Liver (tissue), 9 donors: ENCODE results near the gene MAN2B2. TPM values are rescaled to one million over a fixed set of nuclear protein-coding genes. Genes with fewer than 3 reads are reported as not detected.

Experiments
- DNase-seq: peaks from one replicate; pipeline ENCODE4 v3.0.0-alpha.2; 2017; ENCODE audit warnings: low spot score
- H3K27ac ChIP-seq, 2 donors: one replicate each; pipeline ENCODE4 v1.7.0; 2013; ENCODE audit warnings: inconsistent platforms in 2 of 2, low read length in 2 of 2, control low read depth in 1 of 2, low read depth in 1 of 2, mild to moderate bottlenecking in 1 of 2
- H3K27me3 ChIP-seq, 4 donors: one replicate each; pipeline versions ENCODE4 v1.6.1 to v1.7.0; 2013; ENCODE audit warnings: low read length in 3 of 4, inconsistent platforms in 1 of 4, mild to moderate bottlenecking in 1 of 4, moderate library complexity in 1 of 4; ENCODE audit not compliant: control insufficient read depth in 4 of 4, insufficient read depth in 4 of 4
- H3K36me3 ChIP-seq, 4 donors: one replicate each; pipeline versions ENCODE4 v1.6.1 to v1.7.0; 2013; ENCODE audit warnings: low read length in 3 of 4, mild to moderate bottlenecking in 3 of 4, low read depth in 1 of 4, moderate library complexity in 1 of 4; ENCODE audit not compliant: control insufficient read depth in 4 of 4, insufficient read depth in 3 of 4
- H3K4me1 ChIP-seq, 4 donors: one replicate each; pipeline versions ENCODE4 v1.6.1 to v1.7.0; 2013; ENCODE audit warnings: low read length in 3 of 4, mild to moderate bottlenecking in 3 of 4, moderate library complexity in 1 of 4; ENCODE audit not compliant: control insufficient read depth in 4 of 4, insufficient read depth in 4 of 4
- H3K4me3 ChIP-seq, 3 donors: one replicate each; pipeline versions ENCODE4 v1.6.1 to v1.7.0; 2013; ENCODE audit warnings: low read length in 3 of 3, control low read depth in 1 of 3, low read depth in 1 of 3, mild to moderate bottlenecking in 1 of 3
- H3K9ac ChIP-seq, 2 donors: one replicate each; pipeline ENCODE4 v1.7.0; 2013; ENCODE audit warnings: low read length in 2 of 2, mild to moderate bottlenecking in 2 of 2, moderate library complexity in 2 of 2, control low read depth in 1 of 2, low read depth in 1 of 2
- H3K9me3 ChIP-seq, 4 donors: one replicate each; pipeline versions ENCODE4 v1.6.1 to v1.7.0; 2013; ENCODE audit warnings: low read length in 3 of 4; ENCODE audit not compliant: control insufficient read depth in 4 of 4
- EGR1 ChIP-seq, 2 donors: IDR thresholded peaks; 2 replicates each; pipeline ENCODE4 v1.6.1; 2016 to 2018; ENCODE audit warnings: antibody characterized with exemption in 2 of 2, low read depth in 2 of 2
- FOXA1 ChIP-seq: IDR thresholded peaks from 2 replicates; pipeline ENCODE4 v1.6.1; 2016; ENCODE audit warnings: antibody characterized with exemption
- FOXA2 ChIP-seq: IDR thresholded peaks from 2 replicates; pipeline ENCODE4 v1.6.1; 2016; ENCODE audit warnings: antibody characterized with exemption
- HNF4A ChIP-seq, 2 donors: conservative IDR thresholded peaks; 2 replicates each; pipeline ENCODE4 v1.6.1; 2016; ENCODE audit warnings: antibody characterized with exemption in 2 of 2, mild to moderate bottlenecking in 2 of 2
- HNF4G ChIP-seq: IDR thresholded peaks from 2 replicates; pipeline ENCODE4 v1.6.1; 2016; ENCODE audit warnings: antibody characterized with exemption
- RAD21 ChIP-seq, 2 donors: IDR thresholded peaks; 2 replicates each; pipeline ENCODE4 v1.6.1; 2016; ENCODE audit warnings: antibody characterized with exemption in 2 of 2, mild to moderate bottlenecking in 2 of 2
- SP1 ChIP-seq: IDR thresholded peaks from 2 replicates; pipeline ENCODE4 v1.6.1; 2018; ENCODE audit warnings: antibody characterized with exemption, mild to moderate bottlenecking
- WGBS: extraction: QIAGEN DNeasy Blood & Tissue Kit; methylation state at CpG from one replicate; pipeline ENCODE4 v1.1.7; 2013; 5-methylcytosine and 5-hydroxymethylcytosine counted together
- polyA plus RNA-seq, 2 donors: library from polyadenylated mRNA; stranded (reverse) in 1 of 2; unstranded in 1 of 2; fragments of 200-250 nt in 1 of 2; fragments of >200 nt in 1 of 2; fragmentation: Nextera tagmentation in 1 of 2; extraction: Ambion mirVana in 1 of 2; gene quantifications; one replicate each; pipeline versions ENCODE4 v1.2.1 to v1.2.3, GENCODE V29; 2013 to 2015
- total RNA-seq, 2 donors: library from RNA; depleted of rRNA; stranded (reverse); fragments of >200 nt; gene quantifications; one replicate each; pipeline ENCODE4 v1.2.3, GENCODE V29; 2014
- TF ChIP-seq, protein P1 (sequence below): IDR thresholded peaks from 2 replicates; pipeline ENCODE4 v1.6.1; 2016; ENCODE audit warnings: antibody characterized with exemption
- TF ChIP-seq, protein P2 (sequence below): IDR thresholded peaks from 2 replicates; pipeline ENCODE4 v1.6.1; 2016; ENCODE audit warnings: antibody characterized with exemption
- TF ChIP-seq, protein P3 (sequence below): IDR thresholded peaks from 2 replicates; pipeline ENCODE4 v1.6.1; 2016; ENCODE audit warnings: antibody characterized with exemption
- donor health status: healthy.
- donor health status: healthy.
- donor health status: healthy.
- donor health status: healthy.
- donor health status: healthy.

The MAN2B2 gene
- total and polyA plus RNA-seq, 4 donors = 14.7 to 29.7 (median 22.5) TPM

DNA sequence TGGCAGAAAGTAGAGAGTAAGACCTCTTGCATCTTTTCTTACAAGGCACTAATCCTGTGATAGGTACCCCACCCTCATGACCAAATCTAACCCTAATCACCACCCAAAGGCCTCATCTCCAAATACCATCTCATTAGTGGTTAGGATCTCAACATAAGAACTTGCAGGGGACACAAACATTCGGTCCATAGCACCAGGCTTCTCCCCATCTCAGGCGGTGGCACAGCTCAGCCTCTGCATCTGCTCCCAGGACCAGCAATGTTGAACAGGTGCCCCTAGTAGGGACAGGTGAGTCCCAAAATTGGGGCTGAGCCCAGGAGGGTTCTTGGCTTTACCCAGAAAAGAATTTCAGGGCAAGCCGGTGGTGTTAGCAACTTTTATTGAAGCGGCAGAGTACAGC, 57.1 kb downstream of the MAN2B2 start:
- Histone ChIP-seq H3K9ac (no peak overlapping the region), H3K9me3 (no peaks in the 10 kb centered on the region), H3K27me3 (no peaks in the 10 kb centered on the region), H3K27ac (no peak overlapping the region), H3K36me3 (no peaks in the 10 kb centered on the region), H3K4me3 (no peak overlapping the region), H3K4me1 (no peaks in the 10 kb centered on the region)
- WGBS = 97% methylated on average over 4 of the region's 4 CpGs
- DNase-seq = no peak
- TF ChIP-seq HNF4G = no peak
- TF ChIP-seq FOXA1 = no peak

DNA sequence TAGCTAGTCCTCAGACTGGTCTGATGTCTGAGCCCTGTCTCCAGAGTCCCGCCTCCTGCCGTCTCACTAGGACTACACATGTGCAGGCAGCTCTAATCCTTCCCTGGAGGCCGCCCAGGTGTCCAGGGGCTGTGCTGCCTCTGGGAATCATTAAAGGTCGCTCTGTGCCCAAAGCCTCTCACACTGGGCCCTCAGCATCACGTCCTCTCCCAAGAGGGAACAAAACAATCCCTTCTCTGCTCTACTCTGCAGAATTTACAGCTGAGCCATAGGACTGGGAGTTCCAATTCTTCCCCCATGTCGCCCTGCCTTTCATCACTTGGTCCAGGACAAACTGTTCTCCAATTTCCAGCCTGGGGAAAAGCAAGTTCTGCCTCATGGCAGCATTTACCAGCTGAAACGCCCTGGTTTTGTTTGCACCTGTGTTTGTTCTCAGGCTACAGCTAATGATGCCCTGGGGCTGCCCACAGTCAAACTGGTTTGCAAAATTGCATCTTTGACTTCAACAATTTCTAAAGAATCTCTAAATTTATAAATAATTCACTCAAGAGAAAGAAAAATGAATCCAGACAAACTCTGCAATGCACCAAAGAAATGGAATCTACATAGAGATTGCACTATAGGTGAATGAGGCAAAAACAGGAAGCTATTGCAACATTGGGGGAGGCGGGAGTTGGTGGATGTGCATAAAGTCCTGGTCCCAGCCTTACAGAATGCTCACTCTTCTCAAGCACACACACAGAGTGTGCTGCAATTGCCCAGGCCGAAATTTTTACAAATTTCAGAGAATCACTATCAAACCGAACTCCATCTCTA, 58.3 kb downstream of the MAN2B2 start:
- WGBS = 85% methylated on average over 10 of the region's 10 CpGs
- Histone ChIP-seq H3K4me1 (no peaks in the 10 kb centered on the region), H3K9ac (no peak overlapping the region), H3K36me3 (no peaks in the 10 kb centered on the region), H3K4me3 (no peak overlapping the region), H3K9me3 (no peaks in the 10 kb centered on the region), H3K27me3 (no peaks in the 10 kb centered on the region), H3K27ac (no peak overlapping the region)
- TF ChIP-seq, protein P1, sequence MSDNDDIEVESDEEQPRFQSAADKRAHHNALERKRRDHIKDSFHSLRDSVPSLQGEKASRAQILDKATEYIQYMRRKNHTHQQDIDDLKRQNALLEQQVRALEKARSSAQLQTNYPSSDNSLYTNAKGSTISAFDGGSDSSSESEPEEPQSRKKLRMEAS = no peak
- no peak for DNase-seq

DNA sequence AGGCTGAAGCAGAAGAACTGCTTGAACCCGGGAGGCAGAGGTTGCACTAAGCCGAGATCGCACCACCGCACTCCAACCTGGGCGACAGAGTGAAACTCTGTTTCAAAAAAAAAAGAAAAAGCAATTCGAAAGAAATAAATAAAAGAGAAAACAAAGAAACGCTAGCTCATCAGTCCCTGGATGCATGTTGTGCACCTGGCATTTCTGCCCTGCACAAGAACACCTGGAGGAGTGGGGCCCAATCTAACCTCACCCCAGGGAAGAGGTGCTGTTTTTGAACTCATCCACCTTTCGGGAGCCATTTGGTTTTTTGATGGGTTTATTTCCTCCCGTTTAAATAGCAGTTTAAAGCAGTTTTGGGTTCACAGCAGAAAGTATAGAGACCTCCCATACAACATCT, 59.8 kb downstream of the MAN2B2 start:
- H3K4me3 ChIP-seq = no peak overlapping the region
- H3K27ac ChIP-seq = no peak overlapping the region
- H3K27me3 ChIP-seq = no peaks in the 10 kb centered on the region
- H3K4me1 ChIP-seq = no peaks in the 10 kb centered on the region
- no peak overlapping the region for H3K9ac ChIP-seq
- no peak for DNase-seq
- H3K36me3 ChIP-seq = no peaks in the 10 kb centered on the region
- 94% methylated on average over 9 of the region's 9 CpGs for WGBS
- TF ChIP-seq FOXA2 (no peak), HNF4G (no peak), HNF4A (conservative IDR thresholded peaks at IDR 0.05) (no peak), RAD21 (IDR thresholded peaks at IDR 0.05) (no peak), SP1 (no peak), EGR1 (IDR thresholded peaks at IDR 0.05; ENCODE audit: low read depth in 2 of 2) (no peak), FOXA1 (no peak)
- TF ChIP-seq, protein P2, sequence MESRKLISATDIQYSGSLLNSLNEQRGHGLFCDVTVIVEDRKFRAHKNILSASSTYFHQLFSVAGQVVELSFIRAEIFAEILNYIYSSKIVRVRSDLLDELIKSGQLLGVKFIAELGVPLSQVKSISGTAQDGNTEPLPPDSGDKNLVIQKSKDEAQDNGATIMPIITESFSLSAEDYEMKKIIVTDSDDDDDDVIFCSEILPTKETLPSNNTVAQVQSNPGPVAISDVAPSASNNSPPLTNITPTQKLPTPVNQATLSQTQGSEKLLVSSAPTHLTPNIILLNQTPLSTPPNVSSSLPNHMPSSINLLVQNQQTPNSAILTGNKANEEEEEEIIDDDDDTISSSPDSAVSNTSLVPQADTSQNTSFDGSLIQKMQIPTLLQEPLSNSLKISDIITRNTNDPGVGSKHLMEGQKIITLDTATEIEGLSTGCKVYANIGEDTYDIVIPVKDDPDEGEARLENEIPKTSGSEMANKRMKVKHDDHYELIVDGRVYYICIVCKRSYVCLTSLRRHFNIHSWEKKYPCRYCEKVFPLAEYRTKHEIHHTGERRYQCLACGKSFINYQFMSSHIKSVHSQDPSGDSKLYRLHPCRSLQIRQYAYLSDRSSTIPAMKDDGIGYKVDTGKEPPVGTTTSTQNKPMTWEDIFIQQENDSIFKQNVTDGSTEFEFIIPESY = no peak
- TF ChIP-seq, protein P3, sequence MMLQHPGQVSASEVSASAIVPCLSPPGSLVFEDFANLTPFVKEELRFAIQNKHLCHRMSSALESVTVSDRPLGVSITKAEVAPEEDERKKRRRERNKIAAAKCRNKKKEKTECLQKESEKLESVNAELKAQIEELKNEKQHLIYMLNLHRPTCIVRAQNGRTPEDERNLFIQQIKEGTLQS = no peak
- TF ChIP-seq, protein P1 = no peak
- H3K9me3 ChIP-seq = no peaks in the 10 kb centered on the region
